GM21825 (cell line): ENCODE data around the gene OR10K2.
A peak's percentile ranks its signal among the peaks of the same experiment; 100 is the strongest.

ENCODE experiments used
- ATAC-seq: cut with Tn5 transposase; IDR thresholded peaks from one replicate; pipeline ENCODE4 v1.9.1; 2021; ENCODE audit warnings: mild to moderate bottlenecking, moderate library complexity; ENCODE audit not compliant: unreplicated experiment

The OR10K2 gene

DNA sequence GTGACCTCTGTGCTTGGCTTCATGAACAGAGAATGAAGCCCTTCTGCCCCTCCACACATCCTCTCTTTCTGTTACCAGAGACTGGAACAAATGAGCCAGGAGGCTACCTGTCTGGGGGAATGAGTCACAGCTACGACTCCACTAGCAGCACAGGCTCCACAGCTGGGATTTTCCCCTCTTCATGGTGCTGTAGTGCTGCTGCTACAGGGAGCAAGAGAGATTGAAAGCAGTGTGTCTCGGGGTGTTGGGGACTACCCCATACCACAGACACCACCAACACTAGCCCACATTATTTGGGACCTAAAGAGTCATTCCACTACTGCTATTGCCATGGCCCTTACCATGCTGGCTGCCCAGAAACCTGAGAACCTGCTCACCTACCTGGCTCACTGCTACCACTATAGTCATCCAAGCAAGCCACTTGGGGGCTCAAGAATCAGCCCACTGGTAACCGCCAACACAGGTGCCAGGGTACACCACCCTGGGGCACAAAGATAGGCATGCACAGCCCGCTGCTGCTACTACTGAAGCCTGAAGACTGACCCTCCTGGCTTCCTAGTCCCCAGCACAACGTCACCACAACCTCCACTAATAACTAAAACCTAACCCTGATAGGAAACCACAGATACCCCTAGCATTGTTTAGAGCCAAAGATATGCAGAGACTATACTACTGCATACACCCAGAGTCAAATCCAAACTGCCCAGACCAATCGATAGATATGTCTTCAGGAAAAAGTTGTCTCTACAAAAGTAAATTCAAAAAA is 54.7 kb downstream of the OR10K2 start:
- ATAC-seq: peak; percentile 98
